CD4-positive, alpha-beta T cell treated with Interleukin-6 at 100 ng/mL for 8 hours (primary cell): ENCODE results near the gene HDAC7.
"Not testable (repeated sequence)": the region's sequence is repeated elsewhere in the genome, so short reads cannot be mapped to it uniquely, and the experiment has no call there.

Experiments
- DNase-seq: peaks from one replicate; pipeline ENCODE4 v3.0.0-alpha.2; 2020; ENCODE audit warnings: mixed read lengths, low spot score

Gene HDAC7

DNA sequence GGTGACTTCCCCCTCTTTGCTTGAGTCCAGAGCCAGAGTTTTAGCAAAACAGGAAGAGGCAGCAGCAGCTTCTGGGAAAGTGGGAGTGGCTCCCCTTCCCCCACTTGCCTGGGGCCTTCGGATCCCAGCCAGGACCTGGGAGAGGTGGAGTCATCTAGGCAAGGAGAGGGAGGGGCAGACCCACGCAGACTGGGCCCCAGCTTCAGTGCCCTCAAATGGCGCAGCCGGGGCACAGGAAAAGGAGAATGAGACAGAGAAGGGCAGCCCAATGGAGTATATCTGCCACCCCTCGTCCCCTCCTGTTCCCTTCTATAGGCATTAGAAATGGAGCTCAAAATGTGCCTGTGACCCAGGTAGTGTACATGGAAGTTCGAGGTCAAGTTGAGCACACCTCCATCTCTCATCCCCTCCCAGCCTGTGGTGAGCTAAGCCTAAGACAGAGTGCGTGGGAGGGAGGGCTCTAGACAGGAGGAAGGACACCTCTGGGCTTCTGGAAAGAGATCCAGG, 9.3 kb upstream of the HDAC7 start:
- no peak for DNase-seq

DNA sequence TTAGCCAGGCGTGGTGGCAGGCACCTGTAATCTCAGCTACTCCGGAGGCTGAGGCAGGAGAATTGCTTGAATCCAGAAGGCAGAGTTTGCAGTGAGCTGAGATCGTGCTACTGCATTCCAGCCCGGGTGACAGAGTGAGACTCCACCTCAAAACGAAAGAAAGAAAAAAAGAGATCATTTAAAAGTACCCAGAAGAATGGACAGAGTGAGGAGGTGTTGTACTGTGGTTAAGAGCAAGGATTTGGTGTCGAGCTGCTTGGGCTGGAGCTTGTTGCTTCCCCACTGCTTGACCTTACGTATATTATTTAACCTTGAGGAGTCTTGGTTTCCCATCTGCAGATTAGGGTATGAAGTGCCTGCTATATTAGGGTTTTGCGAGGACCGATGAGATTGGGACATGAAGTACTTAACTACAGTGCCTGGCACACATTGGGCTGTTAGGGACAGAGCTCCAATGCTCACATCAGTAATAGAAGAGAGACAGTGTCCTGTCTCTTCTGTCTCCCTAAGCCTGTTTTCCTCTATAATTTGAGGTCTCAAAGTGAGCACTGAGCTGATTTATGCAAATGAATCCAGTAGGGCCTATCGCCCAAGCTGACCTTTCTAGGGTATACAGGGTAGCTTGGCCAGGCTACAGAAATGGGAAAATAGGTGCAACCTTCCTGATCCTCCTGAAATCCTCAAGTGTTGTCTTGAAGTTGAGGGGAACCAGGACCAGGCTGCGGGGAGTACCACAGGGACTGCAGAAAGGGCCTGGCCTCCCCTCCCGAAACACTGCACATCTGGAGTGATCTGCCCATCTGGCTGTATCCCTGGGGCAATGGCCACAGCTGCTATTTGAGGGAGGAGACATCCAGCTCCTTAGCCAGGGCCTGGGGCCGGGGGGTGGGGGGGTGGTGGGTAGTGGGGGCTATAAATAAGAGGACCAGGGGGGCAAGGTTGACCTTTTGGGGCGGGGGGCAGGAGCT, 8.6 kb upstream of the HDAC7 start:
- DNase-seq: no peak

DNA sequence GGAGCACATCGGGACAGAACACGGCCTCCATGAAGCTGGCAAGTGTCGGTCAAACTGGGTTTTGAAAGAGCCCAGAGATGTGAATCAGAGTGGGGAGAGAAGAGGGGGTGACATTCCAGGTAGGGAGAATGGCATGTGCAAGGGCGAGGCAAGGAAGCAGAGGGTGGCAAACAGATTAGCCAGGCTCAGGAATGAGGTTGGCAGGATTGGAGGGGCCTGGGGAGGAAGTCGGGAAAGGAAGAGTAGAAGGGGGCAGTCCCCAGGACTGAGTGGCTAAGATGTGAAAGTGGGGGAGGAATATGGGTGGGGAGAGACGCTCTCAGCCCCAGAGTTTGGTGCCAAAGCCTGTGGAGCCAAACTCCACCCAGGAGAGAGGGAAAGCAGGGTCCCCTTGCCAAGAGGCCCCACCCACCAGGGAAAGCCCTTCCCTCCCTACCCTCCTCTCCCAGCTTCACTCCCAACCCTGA, 5.5 kb upstream of the HDAC7 start:
- DNase-seq: no peak

DNA sequence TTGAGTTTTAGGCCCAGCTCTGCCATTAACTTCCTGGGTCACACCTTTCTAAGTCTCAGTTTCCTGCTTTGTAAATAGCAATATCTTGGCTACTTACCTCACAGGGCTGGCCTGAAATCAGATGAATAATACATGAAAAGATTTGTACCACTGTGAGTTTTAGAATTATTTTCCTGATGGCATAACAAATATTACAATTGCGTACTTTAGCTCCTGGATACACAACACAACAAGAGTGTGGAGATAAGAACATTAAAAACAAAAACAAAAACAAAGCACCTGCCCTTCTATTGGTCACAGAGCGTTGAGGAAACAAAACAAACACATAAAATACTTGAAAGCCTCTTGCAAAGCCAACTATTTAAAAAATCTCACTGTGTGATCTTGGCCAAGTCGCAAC, 4.9 kb upstream of the HDAC7 start:
- no peak for DNase-seq

DNA sequence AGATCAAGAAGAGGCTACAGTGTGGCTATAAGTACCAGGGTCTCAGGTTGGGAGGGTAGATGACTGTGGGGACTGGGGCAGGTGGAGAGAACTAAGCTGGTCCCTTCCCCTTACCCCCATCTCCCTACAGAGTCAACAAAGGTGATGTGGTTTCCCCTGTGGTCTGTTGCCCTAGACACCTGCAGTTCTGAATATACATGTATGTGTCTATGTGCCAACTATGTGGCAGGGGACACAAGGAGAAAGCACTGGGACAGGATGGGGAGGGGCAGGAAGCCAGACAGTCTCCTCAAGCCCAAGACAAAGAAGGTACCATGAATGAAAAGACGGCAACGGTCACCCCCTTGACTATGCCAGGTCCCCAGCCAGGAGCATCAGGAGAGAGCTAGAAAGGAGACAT, 4.5 kb upstream of the HDAC7 start:
- peak; percentile 74 for DNase-seq

DNA sequence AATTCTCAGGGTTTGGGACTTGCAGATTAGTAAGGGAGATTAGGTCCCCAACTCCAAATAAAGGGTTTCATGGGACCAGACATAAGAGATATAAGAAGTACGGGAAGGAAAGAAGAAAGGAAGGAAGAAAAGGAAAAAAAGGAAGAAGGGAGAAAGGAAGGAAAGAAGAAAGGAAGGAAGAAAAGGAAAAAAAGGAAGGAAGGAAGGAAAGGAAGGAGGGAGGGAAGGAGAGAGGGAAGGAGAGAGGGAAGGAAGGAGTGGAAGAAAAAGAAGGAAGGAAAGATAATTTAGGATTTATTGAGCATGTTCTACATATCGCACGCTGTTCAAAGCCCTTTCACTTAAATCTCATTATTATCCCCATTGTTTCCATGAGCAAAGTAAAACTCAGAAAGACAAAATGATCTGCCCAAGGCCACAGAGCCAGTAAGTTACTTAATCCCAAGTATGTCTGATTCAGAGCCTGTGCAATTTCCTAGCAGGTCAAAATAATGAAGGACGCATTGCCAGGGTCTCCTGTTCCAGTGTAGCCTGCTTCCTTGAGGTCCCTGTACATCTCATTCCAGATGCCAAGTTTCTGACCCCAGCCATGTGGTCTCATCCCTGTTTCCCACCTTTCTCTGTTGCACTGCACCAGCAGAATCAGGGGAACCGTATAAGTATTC, 3.9 kb upstream of the HDAC7 start:
- DNase-seq: no peak

DNA sequence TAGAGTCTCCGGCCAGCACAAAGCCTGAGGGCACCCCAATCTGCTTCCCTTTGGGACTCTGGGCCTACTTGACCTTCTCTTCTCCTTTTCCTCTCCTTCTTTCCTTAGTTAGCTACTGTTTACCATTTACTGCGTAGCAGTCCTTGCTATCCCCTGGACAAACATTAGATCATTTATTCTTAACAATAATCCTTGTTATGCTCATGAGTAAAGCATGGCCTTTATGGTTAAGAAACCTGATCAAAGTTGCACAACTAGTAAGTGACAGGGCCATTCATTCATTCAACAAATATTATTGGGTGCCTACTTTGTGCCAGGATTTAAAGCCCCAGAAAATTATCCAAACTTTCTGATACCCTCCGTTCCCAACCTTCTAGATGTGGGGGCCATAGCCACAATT, 3.2 kb upstream of the HDAC7 start:
- DNase-seq: no peak

DNA sequence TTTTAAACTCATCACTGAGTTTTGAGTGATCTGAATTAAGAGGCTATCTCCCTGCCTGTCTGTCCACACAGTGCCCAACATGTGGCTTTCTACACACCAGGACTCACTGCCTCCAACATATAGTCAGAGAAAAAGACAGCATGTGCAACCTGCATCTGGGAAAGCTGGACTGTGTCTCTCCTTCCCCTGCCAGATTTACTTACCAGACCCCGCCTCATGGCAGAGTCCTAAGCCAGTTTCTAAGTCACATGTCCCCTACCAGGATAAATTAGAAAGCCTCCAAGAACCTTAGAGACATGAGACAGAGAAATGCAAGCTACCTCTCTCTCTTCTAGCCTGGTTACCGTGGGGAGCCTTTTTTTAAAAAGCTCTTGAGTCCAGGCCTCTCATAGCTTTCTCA, 2.7 kb upstream of the HDAC7 start:
- no peak for DNase-seq

DNA sequence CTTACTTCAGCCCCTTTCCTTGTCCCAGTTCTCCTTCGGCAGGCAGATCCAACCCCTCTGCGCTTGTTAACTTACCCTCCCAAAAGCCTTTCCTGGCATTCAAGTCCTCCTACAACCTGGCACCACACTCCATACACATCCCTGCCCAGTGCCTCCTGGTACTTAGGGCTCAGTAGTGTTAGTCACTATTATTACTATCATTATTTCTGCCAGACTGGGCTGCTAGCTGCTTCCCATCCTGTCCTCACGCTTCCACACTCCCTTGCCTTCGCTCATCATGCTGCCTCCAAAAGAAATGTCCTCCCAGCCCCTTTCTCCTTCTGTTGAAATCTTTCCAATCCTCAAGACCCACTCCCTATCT, 1.6 kb upstream of the HDAC7 start:
- DNase-seq: no peak

DNA sequence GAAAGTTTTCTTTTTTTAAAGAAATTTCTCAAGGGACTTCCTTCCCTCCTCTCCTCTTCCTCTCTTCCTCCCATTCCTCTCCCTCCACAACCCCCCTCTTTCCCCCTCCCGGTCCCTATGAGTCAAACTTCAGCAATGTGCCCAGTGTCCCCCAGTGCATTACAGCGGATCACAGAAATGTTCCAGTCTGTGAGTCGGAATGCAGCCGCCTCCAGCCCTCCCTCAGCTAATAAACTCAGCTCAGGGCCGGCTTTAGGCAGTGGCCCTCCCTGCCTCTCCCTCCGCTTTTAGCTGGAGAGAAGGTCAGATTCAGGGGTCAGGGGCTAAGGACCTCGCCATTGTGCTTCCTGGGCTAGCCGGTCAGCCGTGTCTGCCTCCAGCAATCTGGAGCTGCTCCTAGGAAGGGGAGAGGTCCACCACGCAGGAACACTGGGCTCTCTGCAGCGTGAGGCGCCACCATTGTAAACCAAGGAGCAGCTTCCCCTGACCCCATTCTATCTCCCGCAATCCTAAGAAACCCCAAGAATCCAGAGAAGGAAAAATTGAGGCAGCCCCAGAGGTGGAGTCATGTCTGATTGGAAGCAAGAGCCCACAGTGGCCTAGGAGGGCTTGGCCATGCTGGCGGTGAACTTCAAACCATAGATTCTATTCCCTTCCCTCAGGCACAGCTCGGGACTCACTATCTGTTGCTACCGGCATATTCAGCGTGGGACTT, 1.1 kb upstream of the HDAC7 start:
- no peak for DNase-seq

DNA sequence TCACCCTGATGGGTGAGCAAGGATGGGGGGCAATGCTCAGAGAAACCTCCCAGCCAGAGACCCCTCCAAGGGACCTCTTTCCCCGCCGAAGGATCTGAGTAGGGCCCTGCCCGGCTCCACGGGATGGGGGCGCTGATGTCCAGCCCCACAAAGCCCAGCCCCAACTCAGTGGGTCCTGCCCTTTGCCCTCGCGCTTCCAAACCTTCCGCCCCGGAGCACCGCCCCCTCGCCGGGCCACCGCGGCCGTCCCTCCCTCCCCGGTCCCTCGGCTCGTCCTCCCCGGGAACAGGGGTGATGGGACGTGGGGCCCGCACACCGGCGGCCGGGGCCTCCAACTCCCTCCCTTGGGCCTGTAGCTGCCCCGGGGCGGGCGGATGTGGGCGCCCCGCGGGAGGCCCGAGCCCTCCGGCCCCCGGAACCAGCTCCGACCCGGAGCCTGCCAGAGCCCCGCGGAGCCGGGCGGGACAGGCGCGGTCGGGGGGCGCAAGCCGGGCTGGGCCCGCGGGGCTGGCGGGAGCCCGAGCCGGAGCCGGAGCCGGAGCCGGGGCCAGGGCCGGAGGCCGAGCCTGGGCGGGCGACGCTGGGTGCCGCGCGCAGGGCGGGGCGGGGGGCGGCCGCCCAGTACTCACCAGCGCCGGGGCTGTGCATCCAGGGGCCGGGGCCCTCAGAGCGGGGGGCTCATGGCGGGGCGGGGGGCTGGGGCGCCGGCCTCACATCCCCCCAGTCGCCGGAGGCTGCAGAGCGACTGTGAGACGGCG, 386 bp downstream of the HDAC7 start:
- DNase-seq: peak; percentile 41

DNA sequence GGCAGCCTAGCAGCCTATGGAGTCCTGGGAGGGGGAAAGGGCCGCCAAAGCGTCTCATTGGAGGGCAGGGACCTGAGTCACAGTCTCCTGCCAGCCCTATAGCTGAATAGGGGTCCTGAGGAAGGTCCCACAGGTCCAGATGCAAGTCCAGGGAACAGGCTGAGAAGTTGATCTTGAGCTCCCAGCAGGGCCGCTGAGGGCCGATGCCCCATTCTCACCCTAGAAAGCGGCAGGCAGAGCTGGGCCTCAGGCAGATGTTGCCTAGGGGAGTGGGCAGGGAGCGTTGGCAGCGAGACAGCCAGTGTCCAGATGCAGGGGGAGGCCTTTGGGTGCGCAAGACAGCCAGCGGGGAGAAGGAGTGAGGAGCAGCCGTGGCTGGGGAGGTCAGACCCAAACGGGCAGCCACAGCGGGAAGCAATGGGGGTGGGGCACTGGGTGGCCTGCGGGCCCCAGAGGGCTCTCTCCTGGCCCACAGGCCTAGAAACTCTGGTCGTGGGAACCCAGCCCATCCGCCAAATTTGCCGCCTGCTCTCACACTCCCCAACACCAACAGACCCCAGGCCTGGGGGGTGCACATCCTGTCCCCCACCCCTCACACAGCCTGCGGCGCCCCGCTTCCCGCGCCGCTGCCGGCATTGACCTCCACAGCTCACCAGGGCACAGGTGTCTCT, 1.1 kb downstream of the HDAC7 start:
- DNase-seq: no peak

DNA sequence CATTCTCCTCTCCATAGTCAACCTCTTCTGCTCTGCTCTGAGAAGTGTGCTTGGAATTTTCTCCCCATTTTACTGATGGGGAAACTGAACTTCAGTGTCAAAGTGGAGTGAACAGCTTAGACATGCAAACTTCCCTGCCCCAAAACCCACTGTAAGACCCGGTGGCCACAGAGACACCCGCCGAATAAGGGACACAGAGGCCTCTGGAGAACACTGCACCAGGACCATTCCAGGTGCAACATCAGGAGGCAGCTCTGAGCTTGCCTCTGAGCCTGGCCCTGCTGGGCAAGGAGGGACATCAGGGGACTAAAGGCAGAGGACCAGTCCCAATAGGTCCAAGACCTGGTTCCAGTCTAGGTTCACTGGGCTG, 1.7 kb downstream of the HDAC7 start:
- no peak for DNase-seq

DNA sequence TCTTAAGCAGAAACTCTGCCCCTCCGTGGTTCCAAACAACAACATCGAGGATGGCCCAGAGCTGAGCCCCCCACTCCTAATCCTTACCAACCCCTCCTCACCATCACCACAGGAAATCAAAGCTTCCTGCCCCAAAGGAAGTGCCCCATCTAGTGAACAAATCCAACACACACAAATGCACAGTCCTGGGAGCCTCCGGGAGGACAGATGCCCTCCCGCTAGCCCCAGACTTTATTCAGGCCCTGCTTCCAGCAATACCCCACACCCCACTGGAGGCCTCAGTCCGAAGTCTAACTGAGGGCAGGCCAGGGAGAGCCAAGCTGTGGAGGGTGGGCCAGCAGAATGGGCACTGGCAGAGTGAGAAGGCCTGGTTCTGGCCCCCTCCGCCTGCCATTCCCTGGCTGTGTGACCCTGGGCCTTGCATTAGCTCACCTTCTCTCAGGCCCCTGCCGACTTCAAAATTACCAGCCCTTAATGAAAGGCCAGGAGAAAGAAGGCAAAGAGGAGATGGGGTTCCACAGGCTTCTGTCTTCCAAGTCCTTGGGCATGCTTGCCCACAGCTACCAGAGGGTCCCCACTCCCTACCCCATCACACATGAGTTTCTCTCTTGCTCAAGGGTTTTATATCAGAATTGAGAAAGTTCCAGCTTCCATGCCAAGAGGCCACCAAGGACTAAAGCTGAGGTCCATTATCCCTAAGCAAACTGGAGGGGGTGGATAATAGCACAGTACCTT, 2.3 kb downstream of the HDAC7 start:
- DNase-seq: no peak

DNA sequence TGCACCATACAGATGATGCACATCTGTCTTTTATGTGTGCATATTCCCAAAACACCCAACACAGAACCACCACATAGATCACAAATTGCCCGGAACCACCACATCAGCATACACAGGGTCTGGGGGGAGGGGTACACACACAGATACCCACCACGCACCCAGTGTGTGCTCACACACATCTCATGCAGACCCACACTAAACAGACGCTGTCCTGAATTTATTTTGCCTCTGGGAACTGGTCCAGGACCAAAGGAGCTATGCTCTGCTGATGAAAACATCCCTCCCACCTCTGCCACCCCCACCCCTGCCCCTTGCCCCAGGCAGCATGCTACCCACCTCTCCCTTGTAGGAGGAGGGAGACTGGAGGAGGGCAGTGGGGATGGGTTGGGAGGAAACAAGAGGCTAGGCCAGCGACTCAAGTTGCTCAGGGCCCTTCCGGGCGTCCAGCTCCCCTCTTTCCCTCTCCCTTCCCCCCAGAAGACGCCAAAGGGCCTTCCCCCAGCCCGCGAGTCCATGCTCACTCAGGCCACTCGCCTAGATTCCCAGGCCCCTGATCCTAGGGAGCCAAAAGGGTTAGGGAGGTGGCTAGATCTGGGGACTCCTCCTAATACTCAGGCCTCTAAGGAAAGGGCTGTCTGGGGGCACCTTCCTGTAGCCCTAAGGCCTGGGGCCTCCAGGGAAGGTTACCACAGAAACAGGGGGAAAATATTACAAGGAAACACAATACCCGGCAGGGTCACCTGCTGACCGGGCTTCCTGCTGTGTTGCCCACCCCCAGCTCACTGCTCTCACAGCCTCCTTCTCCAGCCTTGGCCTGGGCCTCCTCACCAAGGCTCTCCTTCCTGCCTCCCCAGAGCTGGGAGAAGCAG, 3.1 kb downstream of the HDAC7 start:
- DNase-seq: no peak

DNA sequence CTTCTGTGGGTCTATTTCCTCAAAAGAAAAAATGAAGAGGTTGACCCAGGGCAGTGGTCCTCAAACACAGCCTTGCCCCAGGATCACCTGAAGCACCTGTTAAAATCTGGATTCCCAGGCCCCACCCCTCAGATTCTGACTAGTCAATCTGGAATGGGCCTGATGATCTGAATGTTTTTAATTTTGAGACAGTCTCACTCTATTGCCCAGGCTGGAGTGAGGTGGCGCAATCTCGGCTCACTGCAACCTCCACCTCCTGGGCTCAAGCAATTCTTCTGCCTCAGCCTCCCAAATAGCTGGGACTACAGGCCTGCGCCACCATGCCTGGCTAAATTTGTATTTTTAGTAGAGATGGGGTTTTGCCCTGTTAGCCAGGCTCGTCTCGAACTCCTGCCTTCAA, 4.3 kb downstream of the HDAC7 start:
- DNase-seq: not testable (repeated sequence)

DNA sequence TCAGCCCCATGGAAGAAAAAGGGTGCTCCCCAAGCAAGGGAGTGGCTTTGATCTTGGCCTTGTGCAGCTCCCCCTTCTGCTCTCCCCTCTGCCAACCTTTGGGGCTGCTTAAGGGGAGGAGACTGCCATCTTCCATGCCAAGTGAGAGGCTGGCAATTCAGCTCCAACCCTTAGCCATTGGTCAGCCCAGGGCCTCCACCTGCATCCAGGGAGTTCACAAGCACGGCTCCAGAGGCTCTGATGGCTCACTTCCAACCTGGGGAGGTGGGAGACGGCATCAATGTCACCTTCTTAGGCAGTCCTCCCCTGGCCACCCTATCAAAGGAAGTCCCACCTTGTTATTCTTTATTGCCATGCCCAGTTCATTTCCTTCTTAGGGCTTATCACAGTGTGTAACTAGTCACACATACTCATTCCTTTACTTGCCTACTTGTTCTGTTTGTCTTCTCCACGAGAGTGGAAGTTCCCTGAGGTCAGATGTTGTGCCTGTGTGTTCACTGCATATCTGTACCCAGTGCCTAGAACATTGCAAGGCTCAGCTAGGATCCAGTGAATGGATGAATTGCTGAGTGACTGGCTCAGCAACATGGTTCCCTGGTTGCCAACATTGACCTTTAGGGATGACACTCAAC, 5.0 kb downstream of the HDAC7 start:
- DNase-seq: no peak

DNA sequence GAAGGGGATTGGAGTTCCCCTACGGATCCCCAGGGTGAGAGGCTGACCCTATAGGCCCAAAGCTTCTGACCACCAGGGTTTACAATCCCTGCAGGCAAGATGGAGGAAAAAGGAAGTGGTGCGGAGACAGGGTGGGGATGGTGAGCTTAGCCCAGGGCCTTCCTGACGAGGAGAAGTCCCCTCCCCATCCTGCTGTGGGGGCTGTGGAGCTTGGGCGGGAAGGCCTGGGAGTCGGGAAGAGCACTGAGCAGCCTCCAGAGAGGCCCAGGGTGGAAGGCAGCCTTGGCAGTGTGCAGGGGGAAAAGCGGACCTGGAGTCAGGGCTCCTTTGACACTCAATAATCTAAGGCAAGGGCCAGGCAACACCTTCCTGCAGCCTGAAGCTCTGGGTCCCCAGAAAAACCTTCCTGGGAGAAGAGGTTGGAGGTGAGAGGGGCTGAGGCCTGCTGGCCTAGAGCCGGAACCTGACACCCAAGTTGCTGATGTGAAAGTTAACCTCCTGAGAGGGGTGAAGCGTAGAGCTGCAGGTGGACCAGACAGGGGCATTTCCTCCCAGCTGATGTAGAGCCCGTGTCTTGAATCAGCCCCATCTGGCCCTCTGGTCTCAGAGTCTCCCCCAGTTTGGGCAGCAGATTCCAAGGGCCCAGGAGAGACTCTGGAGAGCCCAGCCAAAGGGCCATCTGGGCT, 6.0 kb downstream of the HDAC7 start:
- DNase-seq: no peak
